Skin epidermis (tissue), 12 donors: ENCODE results near the gene GLYATL2.

Experiments used
- H3K27ac ChIP-seq, 21 experiments: fragments of 200-600 bp; sonication (generic) in 11 of 21; one replicate each; pipeline ENCODE4 v1.5.0; 2020; ENCODE audit warnings: mild to moderate bottlenecking in 3 of 21, inconsistent platforms in 2 of 21, moderate library complexity in 2 of 21
- H3K4me3 ChIP-seq, 7 experiments: fragments of 200-600 bp; sonication (generic) in 2 of 7; one replicate each; pipeline ENCODE4 v1.5.0; 2020; ENCODE audit warnings: inconsistent platforms in 2 of 7, mild to moderate bottlenecking in 2 of 7, moderate library complexity in 1 of 7

GLYATL2 gene

GRCh38 chr11:58805065-58805464 is 39.4 kb downstream of the GLYATL2 start:
- Histone ChIP-seq H3K27ac (no peak overlapping the region), H3K4me3 (no peak overlapping the region)

GRCh38 chr11:58801974-58802545 is 42.4 kb downstream of the GLYATL2 start:
- no peak overlapping the region for H3K27ac ChIP-seq
- no peak overlapping the region for H3K4me3 ChIP-seq

- Histone ChIP-seq H3K27ac (no peak overlapping the region), H3K4me3 (no peak overlapping the region)
Observed at GRCh38 chr11:58801302-58801701, 43.2 kb downstream of the GLYATL2 start.

- Histone ChIP-seq H3K27ac (no peak overlapping the region), H3K4me3 (no peak overlapping the region)
Observed at GRCh38 chr11:58796333-58796732, 48.2 kb downstream of the GLYATL2 start.

- H3K27ac ChIP-seq, result no peak overlapping the region
- H3K4me3 ChIP-seq, result no peak overlapping the region
Observed at GRCh38 chr11:58788355-58789023, 56.0 kb downstream of the GLYATL2 start.

GRCh38 chr11:58787903-58788302 is 56.6 kb downstream of the GLYATL2 start:
- no peak overlapping the region for H3K27ac ChIP-seq
- H3K4me3 ChIP-seq, result no peak overlapping the region

GRCh38 chr11:58786693-58787092 is 57.8 kb downstream of the GLYATL2 start:
- H3K27ac ChIP-seq, result no peak overlapping the region
- H3K4me3 ChIP-seq, result no peak overlapping the region

- Histone ChIP-seq H3K4me3 (no peak overlapping the region), H3K27ac (no peak overlapping the region)
Observed at GRCh38 chr11:58784995-58785394, 59.5 kb downstream of the GLYATL2 start.
